NCI-H1105 (cell line): ENCODE measurements around the gene MAGI1.

Experiments
- DNase-seq: peaks from one replicate; lab custom pipeline; 2025; lab: John Stamatoyannopoulos, UW

Gene MAGI1

GRCh38 chr3:65833761-65834505 lies 204.8 kb downstream of the MAGI1 start:
- DNase-seq: no peak

- DNase-seq: no peak
These were observed 206.8 kb downstream of the MAGI1 start for GRCh38 chr3:65831733-65832425.

- no peak for DNase-seq
These were observed 207.6 kb downstream of the MAGI1 start for GRCh38 chr3:65830948-65831732.

- DNase-seq: no peak
These were observed 209.5 kb downstream of the MAGI1 start for GRCh38 chr3:65829228-65829627.

- no peak for DNase-seq
These were observed 210.0 kb downstream of the MAGI1 start for GRCh38 chr3:65828706-65829105.

GRCh38 chr3:65827076-65827475 lies 211.6 kb downstream of the MAGI1 start:
- DNase-seq: no peak

GRCh38 chr3:65824166-65824565 lies 214.6 kb downstream of the MAGI1 start:
- DNase-seq: no peak

GRCh38 chr3:65820600-65820999 lies 218.1 kb downstream of the MAGI1 start:
- no peak for DNase-seq

GRCh38 chr3:65819896-65820295 lies 218.8 kb downstream of the MAGI1 start:
- DNase-seq: no peak

GRCh38 chr3:65817553-65818126 lies 221.1 kb downstream of the MAGI1 start:
- DNase-seq: no peak

- DNase-seq: no peak
These were observed 222.5 kb downstream of the MAGI1 start for GRCh38 chr3:65816208-65816607.

- no peak for DNase-seq
These were observed 223.7 kb downstream of the MAGI1 start for GRCh38 chr3:65814845-65815578.

GRCh38 chr3:65811892-65812291 lies 226.8 kb downstream of the MAGI1 start:
- DNase-seq: no peak

- no peak for DNase-seq
These were observed 227.5 kb downstream of the MAGI1 start for GRCh38 chr3:65811086-65811761.

- DNase-seq: no peak
These were observed 228.4 kb downstream of the MAGI1 start for GRCh38 chr3:65810302-65810701.

GRCh38 chr3:65809641-65810150 lies 229.0 kb downstream of the MAGI1 start:
- DNase-seq: no peak

GRCh38 chr3:65808824-65809223 lies 229.9 kb downstream of the MAGI1 start:
- no peak for DNase-seq

GRCh38 chr3:65808407-65808806 lies 230.3 kb downstream of the MAGI1 start:
- DNase-seq: no peak

- DNase-seq: no peak
These were observed 231.5 kb downstream of the MAGI1 start for GRCh38 chr3:65807225-65807624.

GRCh38 chr3:65806600-65806999 lies 232.1 kb downstream of the MAGI1 start:
- DNase-seq: no peak

GRCh38 chr3:65796676-65797075 lies 242.0 kb downstream of the MAGI1 start:
- DNase-seq: no peak
